GM12878 (cell line): ENCODE data around the gene CAB39. TPM values are rescaled to one million over a fixed set of nuclear protein-coding genes. Genes with fewer than 3 reads are reported as not detected.

Experiments used
- BHLHE40 ChIP-seq, 2 experiments: fragments of 450-650 bp in 1 of 2; IDR thresholded peaks; 2 replicates each; pipeline ENCODE4 v1.6.1; 2011 to 2017; ENCODE audit warnings: low read depth in 2 of 2, borderline replicate concordance in 1 of 2, improper control_type of control experiment in 1 of 2, low read length in 1 of 2, mild to moderate bottlenecking in 1 of 2
- BMI1 ChIP-seq: fragments of 450-650 bp; IDR thresholded peaks from 2 replicates; pipeline ENCODE4 v1.6.1; 2016; ENCODE audit warnings: mild to moderate bottlenecking, moderate library complexity, borderline replicate concordance
- EED ChIP-seq: sonication (generic); IDR thresholded peaks from 2 replicates; pipeline ENCODE4 v1.6.1; 2016; ENCODE audit warnings: antibody characterized with exemption, low read depth
- ESRRA ChIP-seq: IDR thresholded peaks from 2 replicates; pipeline ENCODE4 v1.6.1; 2012; ENCODE audit warnings: mild to moderate bottlenecking, low read length, improper control_type of control experiment
- FOXM1 ChIP-seq: IDR thresholded peaks from 2 replicates; pipeline ENCODE4 v1.6.1; 2012; ENCODE audit warnings: low read depth, mild to moderate bottlenecking, inconsistent platforms, low read length, moderate library complexity
- JUND ChIP-seq: IDR thresholded peaks from 2 replicates; pipeline ENCODE4 v1.6.1; 2012; ENCODE audit warnings: low read depth, mild to moderate bottlenecking, low read length, improper control_type of control experiment, moderate library complexity
- KLF5 ChIP-seq: fragments of 450-650 bp; IDR thresholded peaks from 2 replicates; pipeline ENCODE4 v1.6.1; 2014; ENCODE audit warnings: mild to moderate bottlenecking; ENCODE audit not compliant: partially characterized antibody
- NR2F1 ChIP-seq: fragments of 450-650 bp; conservative IDR thresholded peaks from 2 replicates; pipeline ENCODE4 v1.6.1; 2017; ENCODE audit warnings: mild to moderate bottlenecking
- PAX5 ChIP-seq: IDR thresholded peaks from 2 replicates; pipeline ENCODE4 v1.6.1; 2011; ENCODE audit warnings: low read depth, low read length, borderline replicate concordance
- POLR2A ChIP-seq: IDR thresholded peaks from 2 replicates; pipeline ENCODE4 v1.6.1; 2011; ENCODE audit warnings: low read depth, mild to moderate bottlenecking, low read length
- POU2F2 ChIP-seq: IDR thresholded peaks from 3 replicates; pipeline ENCODE4 v1.6.1; 2011; ENCODE audit warnings: low read depth, mild to moderate bottlenecking, low read length, borderline replicate concordance
- RAD21 ChIP-seq: IDR thresholded peaks from 2 replicates; pipeline ENCODE4 v1.6.1; 2011; ENCODE audit warnings: mild to moderate bottlenecking, low read depth, low read length, moderate library complexity; ENCODE audit not compliant: insufficient read depth
- RBBP5 ChIP-seq: fragments of 200-600 bp; sonication (generic); conservative IDR thresholded peaks from 2 replicates; pipeline ENCODE4 v1.6.1; 2016
- SMC3 ChIP-seq: IDR thresholded peaks from 2 replicates; pipeline ENCODE4 v1.6.1; 2011; ENCODE audit warnings: low read length, improper control_type of control experiment, borderline replicate concordance
- SP1 ChIP-seq: IDR thresholded peaks from one replicate; pipeline ENCODE4 v1.6.1; 2011; ENCODE audit warnings: low read depth, low read length
- STAT1 ChIP-seq: fragments of 450-650 bp; conservative IDR thresholded peaks from 2 replicates; pipeline ENCODE4 v1.6.1; 2014; ENCODE audit warnings: antibody characterized with exemption, mild to moderate bottlenecking
- TAF1 ChIP-seq: IDR thresholded peaks from 2 replicates; pipeline ENCODE4 v1.6.1; 2011; ENCODE audit warnings: mild to moderate bottlenecking, low read depth, low read length, borderline replicate concordance
- TCF3 ChIP-seq: IDR thresholded peaks from 2 replicates; pipeline ENCODE4 v1.6.1; 2012; ENCODE audit warnings: low read depth, mild to moderate bottlenecking, low read length, borderline replicate concordance; ENCODE audit not compliant: insufficient read depth
- YY1 ChIP-seq: IDR thresholded peaks from 2 replicates; pipeline ENCODE4 v1.6.1; 2011; ENCODE audit warnings: low read depth, mild to moderate bottlenecking, low read length
- ZNF207 ChIP-seq: fragments of 450-650 bp; IDR thresholded peaks from 2 replicates; pipeline ENCODE4 v1.6.1; 2014; ENCODE audit warnings: antibody characterized with exemption, mild to moderate bottlenecking, borderline replicate concordance
- ZNF217 ChIP-seq: fragments of 450-650 bp; IDR thresholded peaks from 2 replicates; pipeline ENCODE4 v1.6.1; 2017; ENCODE audit warnings: antibody characterized with exemption, mild to moderate bottlenecking
- ZNF274 ChIP-seq: IDR thresholded peaks from one replicate; pipeline ENCODE4 v1.8.0; 2011; ENCODE audit not compliant: insufficient read length, insufficient read depth
- polyA plus RNA-seq, 11 experiments: library from polyadenylated mRNA; depleted of rRNA in 4 of 11; unstranded in 6 of 11; stranded (reverse) in 5 of 11; fragments of >200 nt; fragmentation: Nextera tagmentation in 4 of 11; fragmentation: Illumina TruSeq in 1 of 11; extraction: Ambion mirVana in 4 of 11; extraction: Trizol in 1 of 11; gene quantifications; 1 replicate in 1 of 11; 2 replicates in 10 of 11; pipeline versions ENCODE4 v1.2.1 to v1.2.3, GENCODE V29; 2011 to 2016; ENCODE audit warnings: inconsistent platforms in 2 of 11, missing spikeins in 2 of 11, low read depth in 1 of 11
- total RNA-seq, 4 experiments: library from RNA; depleted of rRNA in 3 of 4; stranded (reverse); fragments of >200 nt in 3 of 4; fragmentation: Illumina TruSeq in 1 of 4; extraction: Trizol in 1 of 4; gene quantifications; 2 replicates each; pipeline versions ENCODE4 v1.2.1 to v1.2.3, GENCODE V29; 2013 to 2021
- TF ChIP-seq, protein P1 (sequence below): fragments of 450-650 bp; conservative IDR thresholded peaks from 2 replicates; pipeline ENCODE4 v1.6.1; 2017; ENCODE audit warnings: mild to moderate bottlenecking, moderate library complexity
- TF ChIP-seq, protein P2 (sequence below): IDR thresholded peaks from 2 replicates; pipeline ENCODE4 v1.6.1; 2012; ENCODE audit warnings: low read depth, low read length, improper control_type of control experiment
- TF ChIP-seq, protein P3 (sequence below): fragments of 450-650 bp; formaldehyde crosslinking; IDR thresholded peaks from 2 replicates; pipeline ENCODE4 v1.4.0; 2020; ENCODE audit warnings: mild to moderate bottlenecking, moderate library complexity

Gene CAB39
- total and polyA plus RNA-seq, 10 of the 15 experiments (the other 5 are each of a cell fraction or from before 2014, with no cell fraction given) = 13.3 to 129 (median 62.9) TPM

- TF ChIP-seq PAX5 = peak; percentile 76; the same call in 1 of the 2 replicates
- TF ChIP-seq NR2F1 = peak; percentile 71; the same call in 1 of the 2 replicates
- no peak for TF ChIP-seq ZNF274
- TF ChIP-seq EED = peak; percentile 93
- TF ChIP-seq, protein P1, sequence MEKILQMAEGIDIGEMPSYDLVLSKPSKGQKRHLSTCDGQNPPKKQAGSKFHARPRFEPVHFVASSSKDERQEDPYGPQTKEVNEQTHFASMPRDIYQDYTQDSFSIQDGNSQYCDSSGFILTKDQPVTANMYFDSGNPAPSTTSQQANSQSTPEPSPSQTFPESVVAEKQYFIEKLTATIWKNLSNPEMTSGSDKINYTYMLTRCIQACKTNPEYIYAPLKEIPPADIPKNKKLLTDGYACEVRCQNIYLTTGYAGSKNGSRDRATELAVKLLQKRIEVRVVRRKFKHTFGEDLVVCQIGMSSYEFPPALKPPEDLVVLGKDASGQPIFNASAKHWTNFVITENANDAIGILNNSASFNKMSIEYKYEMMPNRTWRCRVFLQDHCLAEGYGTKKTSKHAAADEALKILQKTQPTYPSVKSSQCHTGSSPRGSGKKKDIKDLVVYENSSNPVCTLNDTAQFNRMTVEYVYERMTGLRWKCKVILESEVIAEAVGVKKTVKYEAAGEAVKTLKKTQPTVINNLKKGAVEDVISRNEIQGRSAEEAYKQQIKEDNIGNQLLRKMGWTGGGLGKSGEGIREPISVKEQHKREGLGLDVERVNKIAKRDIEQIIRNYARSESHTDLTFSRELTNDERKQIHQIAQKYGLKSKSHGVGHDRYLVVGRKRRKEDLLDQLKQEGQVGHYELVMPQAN = peak; percentile 42; the same call in 1 of the 2 replicates
- peak; percentile 50 for TF ChIP-seq SMC3
- TF ChIP-seq STAT1 = peak; percentile 83
- TF ChIP-seq RBBP5 = no peak
- TF ChIP-seq JUND = 0 out of 2 replicates have a peak, but pooled peaks have one; percentile 19
- TF ChIP-seq BMI1 = no peak
- peak; percentile 80; the same call in 1 of the 2 replicates for TF ChIP-seq ZNF207
- peak; percentile 49 for TF ChIP-seq KLF5
- TF ChIP-seq RAD21 = peak; percentile 56
- TF ChIP-seq, protein P2, sequence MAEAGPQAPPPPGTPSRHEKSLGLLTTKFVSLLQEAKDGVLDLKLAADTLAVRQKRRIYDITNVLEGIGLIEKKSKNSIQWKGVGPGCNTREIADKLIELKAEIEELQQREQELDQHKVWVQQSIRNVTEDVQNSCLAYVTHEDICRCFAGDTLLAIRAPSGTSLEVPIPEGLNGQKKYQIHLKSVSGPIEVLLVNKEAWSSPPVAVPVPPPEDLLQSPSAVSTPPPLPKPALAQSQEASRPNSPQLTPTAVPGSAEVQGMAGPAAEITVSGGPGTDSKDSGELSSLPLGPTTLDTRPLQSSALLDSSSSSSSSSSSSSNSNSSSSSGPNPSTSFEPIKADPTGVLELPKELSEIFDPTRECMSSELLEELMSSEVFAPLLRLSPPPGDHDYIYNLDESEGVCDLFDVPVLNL = peak; percentile 35; the same call in 1 of the 2 replicates
- TF ChIP-seq, protein P3, sequence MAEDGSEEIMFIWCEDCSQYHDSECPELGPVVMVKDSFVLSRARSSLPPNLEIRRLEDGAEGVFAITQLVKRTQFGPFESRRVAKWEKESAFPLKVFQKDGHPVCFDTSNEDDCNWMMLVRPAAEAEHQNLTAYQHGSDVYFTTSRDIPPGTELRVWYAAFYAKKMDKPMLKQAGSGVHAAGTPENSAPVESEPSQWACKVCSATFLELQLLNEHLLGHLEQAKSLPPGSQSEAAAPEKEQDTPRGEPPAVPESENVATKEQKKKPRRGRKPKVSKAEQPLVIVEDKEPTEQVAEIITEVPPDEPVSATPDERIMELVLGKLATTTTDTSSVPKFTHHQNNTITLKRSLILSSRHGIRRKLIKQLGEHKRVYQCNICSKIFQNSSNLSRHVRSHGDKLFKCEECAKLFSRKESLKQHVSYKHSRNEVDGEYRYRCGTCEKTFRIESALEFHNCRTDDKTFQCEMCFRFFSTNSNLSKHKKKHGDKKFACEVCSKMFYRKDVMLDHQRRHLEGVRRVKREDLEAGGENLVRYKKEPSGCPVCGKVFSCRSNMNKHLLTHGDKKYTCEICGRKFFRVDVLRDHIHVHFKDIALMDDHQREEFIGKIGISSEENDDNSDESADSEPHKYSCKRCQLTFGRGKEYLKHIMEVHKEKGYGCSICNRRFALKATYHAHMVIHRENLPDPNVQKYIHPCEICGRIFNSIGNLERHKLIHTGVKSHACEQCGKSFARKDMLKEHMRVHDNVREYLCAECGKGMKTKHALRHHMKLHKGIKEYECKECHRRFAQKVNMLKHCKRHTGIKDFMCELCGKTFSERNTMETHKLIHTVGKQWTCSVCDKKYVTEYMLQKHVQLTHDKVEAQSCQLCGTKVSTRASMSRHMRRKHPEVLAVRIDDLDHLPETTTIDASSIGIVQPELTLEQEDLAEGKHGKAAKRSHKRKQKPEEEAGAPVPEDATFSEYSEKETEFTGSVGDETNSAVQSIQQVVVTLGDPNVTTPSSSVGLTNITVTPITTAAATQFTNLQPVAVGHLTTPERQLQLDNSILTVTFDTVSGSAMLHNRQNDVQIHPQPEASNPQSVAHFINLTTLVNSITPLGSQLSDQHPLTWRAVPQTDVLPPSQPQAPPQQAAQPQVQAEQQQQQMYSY (CRISPR knock-in tag) = no peak
- peak; percentile 73 for TF ChIP-seq YY1
- peak; percentile 65 for TF ChIP-seq SP1
- peak; percentile 81; the same call in 1 of the 2 replicates for TF ChIP-seq TAF1
- no peak for TF ChIP-seq POU2F2
- TF ChIP-seq POLR2A = peak; percentile 80
- peak; percentile 63 to 85; a peak in 3 of 4 replicates for TF ChIP-seq BHLHE40 (IDR thresholded peaks at IDR 0.05; ENCODE audit: borderline replicate concordance in 1 of 2, low read depth in 2 of 2, low read length in 1 of 2)
- TF ChIP-seq TCF3 = 0 out of 2 replicates have a peak, but pooled peaks have one; percentile 41
- TF ChIP-seq FOXM1 = peak; percentile 42; the same call in 1 of the 2 replicates
- no peak for TF ChIP-seq ESRRA
- peak; percentile 67; the same call in 1 of the 2 replicates for TF ChIP-seq ZNF217
These were observed at the start of gene CAB39 (continued) for GRCh38 chr2:230712443-230713330.
